K562 (cell line): Measurements from ENCODE around the gene LMNTD2. TPM values are rescaled to one million over a fixed set of nuclear protein-coding genes. Genes with fewer than 3 reads are reported as not detected.

Experiments
- DPF2 ChIP-seq: fragments of 450-650 bp; IDR thresholded peaks from 2 replicates; pipeline ENCODE4 v1.6.1; 2016
- HDAC6 ChIP-seq: IDR thresholded peaks from 2 replicates; pipeline ENCODE4 v1.6.1; 2012; ENCODE audit warnings: low read depth, mild to moderate bottlenecking, control low read depth, inconsistent platforms, low read length, moderate library complexity
- KDM2B ChIP-seq: fragments of 250-450 bp; sonication (Bioruptor Pico); IDR thresholded peaks from 2 replicates; pipeline ENCODE4 v1.8.0; 2021; ENCODE audit warnings: mild to moderate bottlenecking, moderate library complexity
- KLF13 ChIP-seq: fragments of 450-650 bp; IDR thresholded peaks from 2 replicates; pipeline ENCODE4 v1.6.1; 2016; ENCODE audit warnings: missing genetic modification characterization, low read depth, mild to moderate bottlenecking, missing compliant biosample characterization, moderate library complexity, borderline replicate concordance
- L3MBTL2 ChIP-seq: fragments of 450-650 bp; IDR thresholded peaks from 2 replicates; pipeline ENCODE4 v1.6.1; 2016; ENCODE audit warnings: mild to moderate bottlenecking, moderate library complexity
- LCOR ChIP-seq: sonication (generic); formaldehyde crosslinking; IDR thresholded peaks from 2 replicates; pipeline ENCODE4 v1.8.0; 2022; ENCODE audit warnings: mild to moderate bottlenecking, missing genetic modification reagents
- MEF2A ChIP-seq: IDR thresholded peaks from 2 replicates; pipeline ENCODE4 v1.6.1; 2011; ENCODE audit warnings: low read depth, mild to moderate bottlenecking, low read length, moderate library complexity; ENCODE audit not compliant: control insufficient read depth
- MEF2D ChIP-seq: conservative IDR thresholded peaks from 2 replicates; pipeline ENCODE4 v1.6.1; 2016; ENCODE audit warnings: low read depth, missing genetic modification characterization, missing compliant biosample characterization
- MIER1 ChIP-seq: fragments of 450-650 bp; IDR thresholded peaks from 2 replicates; pipeline ENCODE4 v1.6.1; 2016; ENCODE audit warnings: antibody characterized with exemption, mild to moderate bottlenecking, low read depth
- NCOR1 ChIP-seq: fragments of 450-650 bp; IDR thresholded peaks from 2 replicates; pipeline ENCODE4 v1.6.1; 2016; ENCODE audit warnings: mild to moderate bottlenecking, moderate library complexity
- NKRF ChIP-seq: fragments of 450-650 bp; IDR thresholded peaks from 2 replicates; pipeline ENCODE4 v1.6.1; 2016; ENCODE audit warnings: borderline replicate concordance
- NR1H2 ChIP-seq: sonication (generic); formaldehyde crosslinking; IDR thresholded peaks from 2 replicates; pipeline ENCODE4 v1.4.0; 2020; ENCODE audit warnings: mild to moderate bottlenecking, missing genetic modification reagents
- PBX2 ChIP-seq, 2 experiments: IDR thresholded peaks in 1 of 2; conservative IDR thresholded peaks in 1 of 2; 2 replicates each; pipeline ENCODE4 v1.6.1; 2016; ENCODE audit warnings: low read depth in 2 of 2, mild to moderate bottlenecking in 1 of 2, missing compliant biosample characterization in 1 of 2, missing genetic modification characterization in 1 of 2, moderate library complexity in 1 of 2
- TBP ChIP-seq: optimal IDR thresholded peaks from 2 replicates; pipeline ENCODE3; 2011; ENCODE audit warnings: low read depth, low read length, improper control_type of control experiment
- WHSC1 ChIP-seq: IDR thresholded peaks from one replicate; pipeline ENCODE4 v1.6.1; 2012; ENCODE audit warnings: low read length, control low read depth, inconsistent platforms
- ZC3H11A ChIP-seq: IDR thresholded peaks from 2 replicates; pipeline ENCODE4 v1.6.1; 2012; ENCODE audit warnings: low read depth, low read length, improper control_type of control experiment
- ZEB2 ChIP-seq: fragments of 450-650 bp; IDR thresholded peaks from 2 replicates; pipeline ENCODE4 v1.6.1; 2016
- ZNF133 ChIP-seq: fragments of 250-450 bp; sonication (Bioruptor Pico); IDR thresholded peaks from 2 replicates; pipeline ENCODE4 v1.4.0; 2020; ENCODE audit warnings: mild to moderate bottlenecking
- ZNF212 ChIP-seq: fragments of 450-650 bp; formaldehyde crosslinking; IDR thresholded peaks from 2 replicates; pipeline ENCODE4 v1.4.0; 2020; ENCODE audit warnings: mild to moderate bottlenecking
- ZNF644 ChIP-seq: fragments of 200-800 bp; sonication (Bioruptor generic); IDR thresholded peaks from 2 replicates; pipeline ENCODE4 v1.6.1; 2016; ENCODE audit warnings: low read depth, missing genetic modification characterization, missing compliant biosample characterization
- polyA plus RNA-seq, 8 experiments: library from polyadenylated mRNA; depleted of rRNA in 4 of 8; stranded (reverse) in 5 of 8; unstranded in 3 of 8; fragments of >200 nt; fragmentation: Nextera tagmentation in 2 of 8; fragmentation: Illumina TruSeq in 1 of 8; extraction: Ambion mirVana in 2 of 8; extraction: Trizol in 1 of 8; gene quantifications; 2 replicates each; pipeline versions ENCODE4 v1.2.1 to v1.2.3, GENCODE V29; 2011 to 2014; ENCODE audit warnings: inconsistent platforms in 1 of 8, missing spikeins in 1 of 8
- total RNA-seq, 7 experiments: library from RNA; depleted of rRNA in 6 of 7; stranded (reverse); fragments of >200 nt in 6 of 7; fragmentation: Illumina TruSeq in 2 of 7; extraction: Trizol in 2 of 7; gene quantifications; 2 replicates each; pipeline versions ENCODE4 v1.2.1 to v1.2.3, GENCODE V29; 2011 to 2021; ENCODE audit warnings: low replicate concordance in 1 of 7
- TF ChIP-seq, protein P1 (sequence below): fragments of 450-650 bp; formaldehyde crosslinking; IDR thresholded peaks from 2 replicates; pipeline ENCODE4 v1.4.0; 2020; ENCODE audit warnings: mild to moderate bottlenecking, mixed read lengths
- TF ChIP-seq, protein P2 (sequence below): fragments of 250-450 bp; sonication (Bioruptor Pico); IDR thresholded peaks from 2 replicates; pipeline ENCODE4 v1.8.0; 2021; ENCODE audit warnings: moderate library complexity, mild to moderate bottlenecking, inconsistent platforms

LMNTD2 gene
- total and polyA plus RNA-seq, 9 of the 15 experiments (the other 6 are each of a cell fraction or from before 2014, with no cell fraction given): 0.48 to 4.2 (median 1.5) TPM; not detected in 3

- TF ChIP-seq L3MBTL2: no peak
- TF ChIP-seq WHSC1: no peak
- no peak for TF ChIP-seq MIER1
- no peak for TF ChIP-seq HDAC6
- TF ChIP-seq ZC3H11A: no peak
- no peak for TF ChIP-seq MEF2D (tag)
- TF ChIP-seq, protein P1, sequence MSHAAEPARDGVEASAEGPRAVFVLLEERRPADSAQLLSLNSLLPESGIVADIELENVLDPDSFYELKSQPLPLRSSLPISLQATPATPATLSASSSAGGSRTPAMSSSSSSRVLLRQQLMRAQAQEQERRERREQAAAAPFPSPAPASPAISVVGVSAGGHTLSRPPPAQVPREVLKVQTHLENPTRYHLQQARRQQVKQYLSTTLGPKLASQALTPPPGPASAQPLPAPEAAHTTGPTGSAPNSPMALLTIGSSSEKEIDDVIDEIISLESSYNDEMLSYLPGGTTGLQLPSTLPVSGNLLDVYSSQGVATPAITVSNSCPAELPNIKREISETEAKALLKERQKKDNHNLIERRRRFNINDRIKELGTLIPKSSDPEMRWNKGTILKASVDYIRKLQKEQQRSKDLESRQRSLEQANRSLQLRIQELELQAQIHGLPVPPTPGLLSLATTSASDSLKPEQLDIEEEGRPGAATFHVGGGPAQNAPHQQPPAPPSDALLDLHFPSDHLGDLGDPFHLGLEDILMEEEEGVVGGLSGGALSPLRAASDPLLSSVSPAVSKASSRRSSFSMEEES (CRISPR knock-in tag): no peak
- no peak for TF ChIP-seq NR1H2 (CRISPR knock-in tag)
- TF ChIP-seq NKRF: no peak
- TF ChIP-seq MEF2A: no peak
- TF ChIP-seq PBX2 (CRISPR knock-in tag; IDR thresholded peaks at IDR 0.05; ENCODE audit: low read depth): no peak
- no peak for TF ChIP-seq PBX2 (tag; conservative IDR thresholded peaks at IDR 0.05; ENCODE audit: low read depth)
- no peak for TF ChIP-seq KDM2B (CRISPR knock-in tag)
- TF ChIP-seq KLF13 (tag): no peak
- peak; percentile 16; the same call in 1 of the 2 replicates for TF ChIP-seq LCOR (CRISPR knock-in tag)
- no peak for TF ChIP-seq ZNF644 (tag)
- no peak for TF ChIP-seq NCOR1
- 0 out of 2 replicates have a peak, but pooled peaks have one; percentile 11 for TF ChIP-seq DPF2
- no peak for TF ChIP-seq ZNF212 (CRISPR knock-in tag)
- no peak for TF ChIP-seq ZNF133 (CRISPR knock-in tag)
- peak; percentile 22 for TF ChIP-seq TBP
- TF ChIP-seq, protein P2, sequence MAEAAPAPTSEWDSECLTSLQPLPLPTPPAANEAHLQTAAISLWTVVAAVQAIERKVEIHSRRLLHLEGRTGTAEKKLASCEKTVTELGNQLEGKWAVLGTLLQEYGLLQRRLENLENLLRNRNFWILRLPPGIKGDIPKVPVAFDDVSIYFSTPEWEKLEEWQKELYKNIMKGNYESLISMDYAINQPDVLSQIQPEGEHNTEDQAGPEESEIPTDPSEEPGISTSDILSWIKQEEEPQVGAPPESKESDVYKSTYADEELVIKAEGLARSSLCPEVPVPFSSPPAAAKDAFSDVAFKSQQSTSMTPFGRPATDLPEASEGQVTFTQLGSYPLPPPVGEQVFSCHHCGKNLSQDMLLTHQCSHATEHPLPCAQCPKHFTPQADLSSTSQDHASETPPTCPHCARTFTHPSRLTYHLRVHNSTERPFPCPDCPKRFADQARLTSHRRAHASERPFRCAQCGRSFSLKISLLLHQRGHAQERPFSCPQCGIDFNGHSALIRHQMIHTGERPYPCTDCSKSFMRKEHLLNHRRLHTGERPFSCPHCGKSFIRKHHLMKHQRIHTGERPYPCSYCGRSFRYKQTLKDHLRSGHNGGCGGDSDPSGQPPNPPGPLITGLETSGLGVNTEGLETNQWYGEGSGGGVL (CRISPR knock-in tag): no peak
- peak; percentile 91 for TF ChIP-seq ZEB2
These were observed 730 bp downstream of the LMNTD2 start (continued) for GRCh38 chr11:559712-560304.
